SKM-1 (cell line): ENCODE data around the gene NACC1.

Experiments used
- DNase-seq: peaks from one replicate; lab custom pipeline; 2025; ENCODE audit not compliant: unreplicated experiment; lab: John Stamatoyannopoulos, UW

The NACC1 gene

GRCh38 chr19:13117772-13118423 lies at the start of gene NACC1:
Gene NACC1, plus strand, starts transcription at chr19:13118264. Its CDS starts 16,944 bp downstream, at chr19:13135208.
- DNase-seq = peak; percentile 91

GRCh38 chr19:13069415-13070359 lies 48.4 kb upstream of the NACC1 start:
- no peak for DNase-seq

GRCh38 chr19:13070425-13071140 lies 47.5 kb upstream of the NACC1 start:
- no peak for DNase-seq

- no peak for DNase-seq
These were observed 46.4 kb upstream of the NACC1 start for GRCh38 chr19:13071444-13072187.

GRCh38 chr19:13072188-13072908 lies 45.7 kb upstream of the NACC1 start:
- DNase-seq = no peak

- DNase-seq = no peak
These were observed 44.8 kb upstream of the NACC1 start for GRCh38 chr19:13073263-13073662.

GRCh38 chr19:13074378-13074777 lies 43.7 kb upstream of the NACC1 start:
- DNase-seq = no peak

GRCh38 chr19:13076320-13076719 lies 41.7 kb upstream of the NACC1 start:
- no peak for DNase-seq

- DNase-seq = no peak
These were observed 41.3 kb upstream of the NACC1 start for GRCh38 chr19:13076787-13077186.

GRCh38 chr19:13077240-13077639 lies 40.8 kb upstream of the NACC1 start:
- no peak for DNase-seq

- DNase-seq = no peak
These were observed 39.7 kb upstream of the NACC1 start for GRCh38 chr19:13078381-13078780.

- no peak for DNase-seq
These were observed 39.0 kb upstream of the NACC1 start for GRCh38 chr19:13078897-13079541.

GRCh38 chr19:13079542-13079986 lies 38.5 kb upstream of the NACC1 start:
- no peak for DNase-seq

GRCh38 chr19:13082192-13083007 lies 35.7 kb upstream of the NACC1 start:
- no peak for DNase-seq

GRCh38 chr19:13083008-13083404 lies 35.1 kb upstream of the NACC1 start:
- no peak for DNase-seq

GRCh38 chr19:13083627-13084026 lies 34.4 kb upstream of the NACC1 start:
- DNase-seq = no peak

GRCh38 chr19:13085666-13086065 lies 32.4 kb upstream of the NACC1 start:
- no peak for DNase-seq

- no peak for DNase-seq
These were observed 31.7 kb upstream of the NACC1 start for GRCh38 chr19:13086341-13086740.

- DNase-seq = no peak
These were observed 30.8 kb upstream of the NACC1 start for GRCh38 chr19:13087295-13087694.
